ENCODE measurements around the gene DIMT1. TPM values are rescaled to one million over a fixed set of nuclear protein-coding genes. Genes with fewer than 3 reads are reported as not detected.
A peak's percentile ranks its signal among the peaks of the same experiment; 100 is the strongest.

The DIMT1 gene
- total RNA-seq, 1 donor from 2014 or later = 23.2 TPM

DNA sequence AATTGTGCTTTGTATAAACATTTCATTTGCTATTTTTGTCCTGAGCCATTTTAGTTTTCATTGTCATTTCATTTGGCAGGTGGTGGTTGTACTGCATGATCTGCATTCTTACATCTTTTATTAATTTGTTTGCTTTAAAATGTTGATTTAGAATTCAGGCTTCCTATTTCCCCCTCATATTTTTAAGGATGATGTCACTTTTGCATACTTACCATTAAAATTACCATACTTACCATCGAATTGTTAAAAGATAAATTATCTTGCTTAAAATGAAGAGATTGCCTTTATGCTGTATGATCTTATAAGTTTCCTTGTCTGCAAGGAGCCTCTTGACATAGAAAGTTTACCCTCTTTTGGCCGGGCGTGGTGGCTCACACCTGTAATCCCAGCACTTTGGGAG, 31.1 kb downstream of the DIMT1 start:
- TF ChIP-seq, protein P1, sequence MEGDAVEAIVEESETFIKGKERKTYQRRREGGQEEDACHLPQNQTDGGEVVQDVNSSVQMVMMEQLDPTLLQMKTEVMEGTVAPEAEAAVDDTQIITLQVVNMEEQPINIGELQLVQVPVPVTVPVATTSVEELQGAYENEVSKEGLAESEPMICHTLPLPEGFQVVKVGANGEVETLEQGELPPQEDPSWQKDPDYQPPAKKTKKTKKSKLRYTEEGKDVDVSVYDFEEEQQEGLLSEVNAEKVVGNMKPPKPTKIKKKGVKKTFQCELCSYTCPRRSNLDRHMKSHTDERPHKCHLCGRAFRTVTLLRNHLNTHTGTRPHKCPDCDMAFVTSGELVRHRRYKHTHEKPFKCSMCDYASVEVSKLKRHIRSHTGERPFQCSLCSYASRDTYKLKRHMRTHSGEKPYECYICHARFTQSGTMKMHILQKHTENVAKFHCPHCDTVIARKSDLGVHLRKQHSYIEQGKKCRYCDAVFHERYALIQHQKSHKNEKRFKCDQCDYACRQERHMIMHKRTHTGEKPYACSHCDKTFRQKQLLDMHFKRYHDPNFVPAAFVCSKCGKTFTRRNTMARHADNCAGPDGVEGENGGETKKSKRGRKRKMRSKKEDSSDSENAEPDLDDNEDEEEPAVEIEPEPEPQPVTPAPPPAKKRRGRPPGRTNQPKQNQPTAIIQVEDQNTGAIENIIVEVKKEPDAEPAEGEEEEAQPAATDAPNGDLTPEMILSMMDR (conservative IDR thresholded peaks at IDR 0.05; ENCODE audit: low read depth, low read length) = no peak
- H3K4me3 ChIP-seq (ENCODE audit: low read depth, low read length) = no peak overlapping the region
- no peak for DNase-seq (ENCODE audit: low read depth)

DNA sequence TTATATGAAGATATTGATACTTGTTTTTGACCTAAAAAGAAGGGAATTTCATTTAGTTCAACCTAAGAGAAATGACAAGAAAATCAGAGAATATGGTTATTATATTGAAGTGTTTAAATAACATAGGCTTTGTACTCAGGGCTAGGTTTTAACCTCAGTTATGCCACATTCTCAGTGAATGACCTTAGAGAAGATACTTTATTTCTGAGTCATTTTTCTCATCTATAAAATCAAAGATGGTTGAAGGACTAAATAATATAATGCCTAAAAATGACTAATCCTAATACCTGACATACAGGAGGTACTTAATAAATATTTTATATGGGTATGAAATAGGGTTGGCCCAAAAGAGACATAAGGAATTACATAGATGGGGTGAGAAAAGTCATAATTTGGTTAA, 32.3 kb downstream of the DIMT1 start:
- H3K4me3 ChIP-seq (ENCODE audit: low read depth, low read length) = no peak overlapping the region
- no peak for DNase-seq (ENCODE audit: low read depth)
- TF ChIP-seq, protein P1 (conservative IDR thresholded peaks at IDR 0.05; ENCODE audit: low read depth, low read length) = no peak

DNA sequence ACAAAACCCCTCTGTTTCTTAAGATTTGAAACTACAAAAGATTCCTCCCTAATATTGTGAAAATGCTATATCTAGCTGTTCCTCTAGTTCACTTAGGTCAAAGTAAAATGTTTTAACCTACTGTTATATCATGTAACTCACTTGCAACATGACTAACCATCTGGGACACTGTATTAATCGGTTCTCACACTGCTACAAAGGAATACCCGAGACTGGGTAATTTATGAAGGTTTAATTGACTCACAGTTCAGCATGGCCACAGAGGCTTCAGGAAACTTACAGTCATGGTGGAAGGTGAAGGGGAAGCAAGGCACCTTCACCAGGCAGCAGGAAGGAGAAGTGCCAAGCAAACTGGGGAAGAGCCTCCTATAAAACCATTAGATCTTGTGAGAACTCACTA, 34.7 kb downstream of the DIMT1 start:
- TF ChIP-seq, protein P1 (conservative IDR thresholded peaks at IDR 0.05; ENCODE audit: low read depth, low read length) = no peak
- no peak for DNase-seq (ENCODE audit: low read depth)
- no peak overlapping the region for H3K4me3 ChIP-seq (ENCODE audit: low read depth, low read length)

DNA sequence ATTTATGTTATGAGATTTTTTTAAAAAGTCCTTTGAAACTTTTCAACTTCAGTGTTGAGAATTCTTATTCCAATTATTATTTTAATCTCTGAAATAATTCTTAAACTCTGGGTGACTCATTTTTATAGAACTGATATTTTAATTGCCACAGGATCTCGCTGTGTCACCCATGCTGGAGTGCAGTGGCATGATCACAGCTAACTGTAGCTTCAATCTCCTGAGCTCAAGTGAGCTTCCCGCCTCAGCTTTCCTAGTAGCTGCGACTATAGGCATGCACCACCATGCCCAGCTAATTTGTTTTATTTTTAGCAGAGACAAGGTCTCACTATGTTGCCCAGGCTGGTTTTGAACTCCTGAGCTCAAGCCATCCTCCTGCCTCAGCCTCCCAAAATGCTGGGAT, 41.0 kb downstream of the DIMT1 start:
- TF ChIP-seq, protein P1 (conservative IDR thresholded peaks at IDR 0.05; ENCODE audit: low read depth, low read length) = no peak
- no peak overlapping the region for H3K4me3 ChIP-seq (ENCODE audit: low read depth, low read length)
- DNase-seq (ENCODE audit: low read depth) = no peak

DNA sequence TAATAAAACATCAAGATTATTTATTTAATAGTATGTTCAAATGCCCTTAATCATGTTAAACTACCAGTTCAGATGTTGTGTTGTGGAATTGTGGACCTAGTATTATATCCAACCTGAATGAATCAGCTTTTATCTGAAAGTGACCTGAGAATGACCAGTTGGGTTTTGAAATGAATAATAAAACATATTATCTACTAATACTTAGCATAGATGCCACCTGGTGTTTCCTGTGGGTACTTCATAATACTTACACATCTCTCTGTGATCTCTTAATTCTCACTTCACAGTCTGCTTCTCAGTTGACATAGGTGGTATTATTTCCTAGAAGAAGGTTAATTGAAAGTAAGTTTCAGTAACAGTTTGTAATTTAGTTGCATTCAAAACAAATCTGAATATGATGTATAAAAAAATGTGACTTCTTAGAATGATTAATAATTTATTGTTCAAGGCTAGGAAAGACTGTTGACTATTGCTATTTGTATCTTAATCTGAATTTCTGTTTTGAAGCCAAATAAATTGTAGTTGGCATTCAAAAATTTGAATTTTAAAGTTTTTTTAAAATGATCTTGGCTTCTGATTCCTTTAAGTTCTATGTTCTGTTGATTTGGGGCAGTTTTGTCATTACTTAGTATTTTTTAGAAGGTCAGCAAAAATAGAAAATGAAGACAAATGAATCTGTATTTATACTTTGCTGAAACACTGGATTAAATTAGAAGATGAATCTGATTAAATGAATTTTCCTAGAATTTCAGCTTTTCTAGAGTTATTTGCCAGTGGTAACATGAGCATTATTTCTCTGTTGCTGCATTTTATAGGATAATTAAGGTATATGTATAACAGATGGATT, 49.5 kb downstream of the DIMT1 start:
- peak; percentile 19 for DNase-seq (ENCODE audit: low read depth)
- TF ChIP-seq, protein P1 (conservative IDR thresholded peaks at IDR 0.05; ENCODE audit: low read depth, low read length) = peak; percentile 64
- no peak overlapping the region for H3K4me3 ChIP-seq (ENCODE audit: low read depth, low read length)

DNA sequence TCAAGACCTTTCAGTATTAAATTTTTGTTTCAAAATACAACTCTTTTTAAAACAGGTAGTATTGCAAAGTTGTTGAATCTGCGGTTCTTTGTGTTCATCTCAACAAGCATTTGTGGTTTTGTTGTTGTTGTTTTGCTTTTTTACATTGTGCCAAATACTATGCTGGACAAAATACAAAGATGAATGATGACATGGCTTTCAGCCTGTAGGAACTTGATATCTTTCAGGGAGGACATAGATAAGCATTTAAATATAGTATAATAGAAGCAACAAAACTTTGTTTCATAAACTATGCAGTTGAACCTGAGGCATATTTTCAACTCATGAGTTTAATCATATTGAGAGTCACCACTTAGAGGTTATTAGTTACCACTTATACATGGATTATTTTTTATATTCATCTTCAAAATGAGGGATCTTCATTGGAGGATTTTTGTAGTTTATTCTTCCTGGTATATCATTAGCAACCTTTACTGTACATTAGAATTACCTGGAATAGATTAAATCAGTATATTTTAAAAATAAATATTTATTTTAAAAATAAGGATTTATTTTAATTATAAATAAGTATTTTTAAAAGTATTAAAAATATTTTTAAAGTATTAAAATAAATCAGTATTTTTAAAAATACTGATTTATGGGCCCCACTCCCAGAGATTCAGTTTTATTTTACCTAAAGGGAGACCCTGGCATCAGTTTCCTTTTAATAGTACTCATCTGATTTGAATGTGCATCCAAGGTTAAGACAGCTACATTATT, 54.8 kb downstream of the DIMT1 start:
- H3K4me3 ChIP-seq (ENCODE audit: low read depth, low read length) = no peak overlapping the region
- no peak for DNase-seq (ENCODE audit: low read depth)
- TF ChIP-seq, protein P1 (conservative IDR thresholded peaks at IDR 0.05; ENCODE audit: low read depth, low read length) = no peak

All from epithelial cell of proximal tubule (primary cell).